GM12872 (cell line): ENCODE data around the gene LANCL3.

Experiments used
- TF ChIP-seq, protein P1 (sequence below): IDR thresholded peaks from 3 replicates; pipeline ENCODE4 v1.5.1; 2011; ENCODE audit warnings: low read depth, mild to moderate bottlenecking, low read length, moderate library complexity; ENCODE audit not compliant: insufficient read depth

LANCL3 gene

DNA sequence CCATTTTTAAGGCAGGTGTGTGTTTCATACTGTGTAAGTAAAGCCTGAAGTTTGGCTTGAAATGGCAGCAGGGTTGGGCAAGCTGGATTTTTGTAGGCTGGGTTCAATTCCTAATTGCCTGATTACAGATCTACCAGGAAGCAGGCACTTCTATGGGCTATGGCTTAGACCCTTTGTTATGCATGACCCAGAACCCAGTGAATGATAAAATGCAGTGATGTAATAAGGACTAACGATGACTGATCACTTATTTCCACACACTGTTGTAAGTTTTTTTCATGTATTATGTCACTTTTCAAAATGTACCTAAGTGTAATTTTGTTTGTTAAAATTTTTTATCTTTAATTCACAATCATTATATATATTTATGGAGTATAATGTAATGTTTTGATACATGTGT lies 8.6 kb downstream of the LANCL3 start:
- TF ChIP-seq, protein P1, sequence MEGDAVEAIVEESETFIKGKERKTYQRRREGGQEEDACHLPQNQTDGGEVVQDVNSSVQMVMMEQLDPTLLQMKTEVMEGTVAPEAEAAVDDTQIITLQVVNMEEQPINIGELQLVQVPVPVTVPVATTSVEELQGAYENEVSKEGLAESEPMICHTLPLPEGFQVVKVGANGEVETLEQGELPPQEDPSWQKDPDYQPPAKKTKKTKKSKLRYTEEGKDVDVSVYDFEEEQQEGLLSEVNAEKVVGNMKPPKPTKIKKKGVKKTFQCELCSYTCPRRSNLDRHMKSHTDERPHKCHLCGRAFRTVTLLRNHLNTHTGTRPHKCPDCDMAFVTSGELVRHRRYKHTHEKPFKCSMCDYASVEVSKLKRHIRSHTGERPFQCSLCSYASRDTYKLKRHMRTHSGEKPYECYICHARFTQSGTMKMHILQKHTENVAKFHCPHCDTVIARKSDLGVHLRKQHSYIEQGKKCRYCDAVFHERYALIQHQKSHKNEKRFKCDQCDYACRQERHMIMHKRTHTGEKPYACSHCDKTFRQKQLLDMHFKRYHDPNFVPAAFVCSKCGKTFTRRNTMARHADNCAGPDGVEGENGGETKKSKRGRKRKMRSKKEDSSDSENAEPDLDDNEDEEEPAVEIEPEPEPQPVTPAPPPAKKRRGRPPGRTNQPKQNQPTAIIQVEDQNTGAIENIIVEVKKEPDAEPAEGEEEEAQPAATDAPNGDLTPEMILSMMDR = no peak

DNA sequence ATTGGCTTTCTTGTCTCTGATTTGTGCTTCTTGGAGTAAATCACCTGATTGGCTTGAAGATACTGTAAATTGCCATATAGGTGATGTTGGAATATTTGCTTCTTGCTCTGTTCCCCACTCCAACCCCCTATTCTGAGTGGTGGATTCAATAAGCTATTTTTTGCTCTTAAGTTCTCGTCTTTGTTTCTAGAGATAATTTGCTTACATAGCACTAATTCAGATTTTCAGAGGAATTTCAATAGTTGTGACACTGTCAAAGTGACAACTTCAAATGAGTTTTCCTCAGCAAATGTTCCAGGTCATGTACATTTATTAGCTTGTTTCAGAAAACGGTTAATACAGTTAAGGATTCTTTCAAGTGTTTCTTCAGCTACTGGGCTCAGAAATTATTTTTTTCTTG lies 18.6 kb downstream of the LANCL3 start:
- TF ChIP-seq, protein P1 = no peak

DNA sequence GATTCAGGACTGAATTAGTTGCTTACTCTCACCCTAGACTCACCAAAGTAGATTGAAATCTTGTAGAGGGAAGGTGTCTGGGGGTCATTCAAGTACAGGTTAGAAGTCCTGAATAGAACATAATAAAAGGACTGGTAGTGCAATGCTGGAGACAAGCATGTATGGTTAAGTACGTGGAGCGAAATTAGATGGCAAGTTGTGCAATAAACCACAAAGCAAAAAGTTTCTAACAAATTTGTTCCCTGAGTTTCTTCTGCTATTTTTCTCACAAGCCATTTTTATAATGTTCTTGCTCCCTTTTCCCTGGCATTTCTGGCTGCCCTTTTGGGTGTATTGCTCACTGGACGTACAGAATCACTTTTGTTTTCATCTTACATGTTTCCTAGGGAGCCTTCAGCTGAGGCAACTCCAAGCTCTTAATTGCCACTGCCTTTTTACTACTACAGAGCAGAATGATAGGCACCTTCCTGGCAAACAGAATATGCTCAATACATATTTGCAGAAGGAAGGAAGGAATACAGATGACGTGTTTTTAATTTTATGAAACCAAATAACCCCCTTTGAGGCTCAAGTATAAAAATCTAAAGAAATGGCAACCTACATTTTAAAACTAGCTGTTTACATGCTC lies 23.4 kb downstream of the LANCL3 start:
- TF ChIP-seq, protein P1 = no peak

DNA sequence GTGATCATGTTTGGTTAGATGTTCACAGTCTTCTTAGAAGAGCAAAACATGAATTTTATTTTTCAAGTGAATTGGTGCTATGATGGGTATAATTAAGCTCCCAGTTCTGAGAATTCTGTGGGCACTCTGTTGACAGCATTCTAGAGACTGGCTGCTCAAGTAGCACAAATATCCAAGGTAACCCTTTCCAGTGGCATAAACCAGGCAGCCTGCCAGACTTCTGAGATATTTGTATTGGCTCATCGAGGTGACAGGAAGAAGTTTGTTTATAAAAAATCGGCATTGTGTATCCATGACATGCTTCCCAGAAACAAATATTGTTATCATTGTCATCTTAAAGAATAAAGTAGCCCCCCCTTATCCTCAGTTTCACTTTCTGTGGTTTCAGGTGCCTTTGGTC lies 28.3 kb downstream of the LANCL3 start:
- TF ChIP-seq, protein P1 = no peak

DNA sequence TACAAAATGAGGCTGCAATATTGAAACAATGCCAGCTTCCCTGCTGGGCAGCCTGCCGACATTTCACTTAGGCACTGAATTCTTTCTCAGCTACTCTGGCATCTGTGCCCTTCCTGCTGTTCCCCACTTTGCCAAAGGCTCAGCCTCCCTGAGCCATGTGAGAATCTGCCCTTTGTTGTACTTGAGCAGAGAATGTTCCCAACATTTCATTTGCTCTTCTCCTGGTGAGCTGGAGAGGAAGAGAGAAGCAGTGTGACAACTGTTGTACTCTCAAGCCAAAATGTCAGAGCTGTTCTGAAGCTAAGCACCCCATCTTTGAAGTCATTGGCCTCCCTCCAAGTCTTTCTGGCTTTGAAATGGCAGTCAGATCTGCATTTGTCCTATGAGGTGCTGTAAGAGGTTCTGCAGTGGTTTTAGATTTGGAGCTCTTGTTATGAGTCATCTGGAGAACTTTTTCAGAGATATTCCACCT lies 32.5 kb downstream of the LANCL3 start:
- TF ChIP-seq, protein P1 = no peak

DNA sequence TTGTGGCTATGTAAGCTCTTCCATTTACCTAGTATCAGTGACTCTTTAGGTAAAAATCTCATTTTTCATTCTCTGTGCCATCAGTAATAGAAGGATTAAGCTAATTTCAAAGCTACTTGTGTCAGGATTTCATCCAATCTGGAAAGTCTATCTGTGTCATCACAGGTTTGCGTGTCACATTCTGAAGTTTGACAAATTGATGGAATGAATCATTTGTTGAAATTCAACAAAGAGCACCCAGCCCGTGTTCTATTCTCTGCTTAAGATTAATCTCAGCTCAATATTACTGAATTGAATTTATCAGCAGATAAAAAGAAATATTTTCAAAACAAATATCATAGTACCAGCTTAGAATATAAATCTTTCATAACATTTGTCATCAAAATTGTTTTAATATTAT lies 35.8 kb downstream of the LANCL3 start:
- TF ChIP-seq, protein P1 = no peak

DNA sequence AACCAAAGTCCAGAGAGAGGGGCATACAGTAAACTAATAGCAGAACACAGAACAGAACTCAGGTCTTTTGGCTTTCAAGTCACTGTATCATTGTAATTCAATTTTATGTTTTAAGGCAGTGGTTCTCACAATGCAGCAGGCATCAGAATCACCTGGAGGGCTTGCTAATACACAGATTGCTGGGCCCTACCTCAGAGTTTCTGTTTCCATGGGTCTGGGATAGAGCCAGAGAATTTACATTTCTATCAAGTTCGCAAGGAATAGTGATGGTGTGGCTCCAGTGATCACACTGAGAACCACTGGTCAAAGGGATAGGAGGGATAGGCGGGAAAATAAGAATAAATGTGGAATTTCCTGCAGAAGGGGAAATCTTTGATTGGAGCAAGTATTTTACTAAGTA lies 36.7 kb downstream of the LANCL3 start:
- TF ChIP-seq, protein P1 = no peak

DNA sequence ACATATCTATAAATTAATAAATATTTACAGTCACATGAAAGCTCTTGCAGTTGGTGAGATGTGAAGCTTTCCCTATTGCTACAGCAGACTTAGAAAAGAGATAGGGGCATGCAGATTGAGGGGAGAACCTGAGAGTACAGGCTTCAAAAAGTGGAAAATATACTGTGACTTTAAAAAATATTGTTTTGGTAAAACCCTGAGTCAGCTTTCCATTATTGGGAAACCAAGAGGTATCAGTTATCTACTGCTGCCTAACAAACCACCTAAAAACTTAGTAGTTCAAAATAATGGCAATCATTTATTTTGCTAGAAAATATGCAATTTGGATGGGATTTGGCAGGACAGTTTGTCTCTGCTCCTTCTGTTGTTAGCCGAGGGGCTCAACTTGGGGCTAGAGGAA lies 38.3 kb downstream of the LANCL3 start:
- TF ChIP-seq, protein P1 = no peak
